ENCODE results near the gene STK4. TPM values are rescaled to one million over a fixed set of nuclear protein-coding genes. Genes with fewer than 3 reads are reported as not detected.

The STK4 gene
- total RNA-seq, 1 donor: 33.7 TPM

- no peak overlapping the region for H2AFZ ChIP-seq (ENCODE audit: low read length)
- H3K36me3 ChIP-seq (ENCODE audit: insufficient read depth, low read length): no peaks in the 10 kb centered on the region
- peak overlapping the region; percentile 49 for H3K4me2 ChIP-seq (ENCODE audit: insufficient read depth, low read length)
- DNase-seq (ENCODE audit: insufficient read length, low spot score, missing footprints): peak; percentile 88
- H4K20me1 ChIP-seq (ENCODE audit: insufficient read depth, low read length): no peaks in the 10 kb centered on the region
- H3K27ac ChIP-seq (ENCODE audit: low read depth, low read length): peak overlapping the region; percentile 46
- no peaks in the 10 kb centered on the region for H3K9me3 ChIP-seq (ENCODE audit: low read depth, low read length)
- H3K79me2 ChIP-seq (ENCODE audit: insufficient read depth, low read length): no peaks in the 10 kb centered on the region
- peaks cover 45% of the 10 kb centered on the region for H3K4me1 ChIP-seq (ENCODE audit: insufficient read depth, low read length)
- no peaks in the 10 kb centered on the region for H3K27me3 ChIP-seq (ENCODE audit: insufficient read depth, low read length)
- H3K4me3 ChIP-seq (ENCODE audit: insufficient read depth, low read length): no peak overlapping the region
- no peak for TF ChIP-seq CTCF (IDR thresholded peaks at IDR 0.05; ENCODE audit: extremely low read depth, low read depth, low read length)
Observed at GRCh38 chr20:45088247-45088646, 121.9 kb downstream of the STK4 start.

- Histone ChIP-seq H3K36me3 (ENCODE audit: insufficient read depth, low read length) (no peaks in the 10 kb centered on the region), H3K9me3 (ENCODE audit: low read depth, low read length) (no peaks in the 10 kb centered on the region), H3K4me2 (ENCODE audit: insufficient read depth, low read length) (peak overlapping the region; percentile 3), H3K4me3 (ENCODE audit: insufficient read depth, low read length) (no peak overlapping the region), H4K20me1 (ENCODE audit: insufficient read depth, low read length) (no peaks in the 10 kb centered on the region), H3K27ac (ENCODE audit: low read depth, low read length) (peak overlapping the region; percentile 27), H3K79me2 (ENCODE audit: insufficient read depth, low read length) (no peaks in the 10 kb centered on the region), H2AFZ (ENCODE audit: low read length) (no peak overlapping the region), H3K4me1 (ENCODE audit: insufficient read depth, low read length) (peaks cover 48% of the 10 kb centered on the region), H3K27me3 (ENCODE audit: insufficient read depth, low read length) (no peaks in the 10 kb centered on the region)
- DNase-seq (ENCODE audit: insufficient read length, low spot score, missing footprints): peak; percentile 76
- no peak for TF ChIP-seq CTCF (IDR thresholded peaks at IDR 0.05; ENCODE audit: extremely low read depth, low read depth, low read length)
Observed at GRCh38 chr20:45090481-45090880, 124.2 kb downstream of the STK4 start.

- H3K36me3 ChIP-seq (ENCODE audit: insufficient read depth, low read length): no peaks in the 10 kb centered on the region
- no peaks in the 10 kb centered on the region for H3K9me3 ChIP-seq (ENCODE audit: low read depth, low read length)
- no peaks in the 10 kb centered on the region for H3K27me3 ChIP-seq (ENCODE audit: insufficient read depth, low read length)
- H3K79me2 ChIP-seq (ENCODE audit: insufficient read depth, low read length): no peaks in the 10 kb centered on the region
- no peak overlapping the region for H2AFZ ChIP-seq (ENCODE audit: low read length)
- no peak overlapping the region for H3K4me2 ChIP-seq (ENCODE audit: insufficient read depth, low read length)
- peak; percentile 68 for DNase-seq (ENCODE audit: insufficient read length, low spot score, missing footprints)
- no peak overlapping the region for H3K4me3 ChIP-seq (ENCODE audit: insufficient read depth, low read length)
- TF ChIP-seq CTCF (IDR thresholded peaks at IDR 0.05; ENCODE audit: extremely low read depth, low read depth, low read length): no peak
- H4K20me1 ChIP-seq (ENCODE audit: insufficient read depth, low read length): no peaks in the 10 kb centered on the region
- H3K4me1 ChIP-seq (ENCODE audit: insufficient read depth, low read length): peaks cover 50% of the 10 kb centered on the region
- H3K27ac ChIP-seq (ENCODE audit: low read depth, low read length): peak overlapping the region; percentile 27
Observed at GRCh38 chr20:45091366-45091765, 125.1 kb downstream of the STK4 start.

GRCh38 chr20:45092898-45093297 lies 126.6 kb downstream of the STK4 start:
- H3K27ac ChIP-seq (ENCODE audit: low read depth, low read length): no peak overlapping the region
- no peaks in the 10 kb centered on the region for H3K36me3 ChIP-seq (ENCODE audit: insufficient read depth, low read length)
- H4K20me1 ChIP-seq (ENCODE audit: insufficient read depth, low read length): no peaks in the 10 kb centered on the region
- DNase-seq (ENCODE audit: insufficient read length, low spot score, missing footprints): no peak
- no peaks in the 10 kb centered on the region for H3K27me3 ChIP-seq (ENCODE audit: insufficient read depth, low read length)
- H3K4me2 ChIP-seq (ENCODE audit: insufficient read depth, low read length): no peak overlapping the region
- H3K4me1 ChIP-seq (ENCODE audit: insufficient read depth, low read length): peaks cover 40% of the 10 kb centered on the region
- H3K4me3 ChIP-seq (ENCODE audit: insufficient read depth, low read length): no peak overlapping the region
- H2AFZ ChIP-seq (ENCODE audit: low read length): no peak overlapping the region
- no peaks in the 10 kb centered on the region for H3K79me2 ChIP-seq (ENCODE audit: insufficient read depth, low read length)
- H3K9me3 ChIP-seq (ENCODE audit: low read depth, low read length): no peaks in the 10 kb centered on the region
- TF ChIP-seq CTCF (IDR thresholded peaks at IDR 0.05; ENCODE audit: extremely low read depth, low read depth, low read length): no peak
